HG02981 (cell line): Measurements from ENCODE around the gene TMEM242.
A peak's percentile ranks its signal among the peaks of the same experiment; 100 is the strongest.
"Not testable (repeated sequence)": the region's sequence is repeated elsewhere in the genome, so short reads cannot be mapped to it uniquely, and the experiment has no call there.

Experiments
- ATAC-seq: cut with Tn5 transposase; IDR thresholded peaks from one replicate; pipeline ENCODE4 v1.9.1; 2021; ENCODE audit warnings: mild to moderate bottlenecking, moderate library complexity; ENCODE audit not compliant: unreplicated experiment

TMEM242 gene

GRCh38 chr6:157325069-157325805, 1.9 kb upstream of the TMEM242 start:
- ATAC-seq = no peak

DNA sequence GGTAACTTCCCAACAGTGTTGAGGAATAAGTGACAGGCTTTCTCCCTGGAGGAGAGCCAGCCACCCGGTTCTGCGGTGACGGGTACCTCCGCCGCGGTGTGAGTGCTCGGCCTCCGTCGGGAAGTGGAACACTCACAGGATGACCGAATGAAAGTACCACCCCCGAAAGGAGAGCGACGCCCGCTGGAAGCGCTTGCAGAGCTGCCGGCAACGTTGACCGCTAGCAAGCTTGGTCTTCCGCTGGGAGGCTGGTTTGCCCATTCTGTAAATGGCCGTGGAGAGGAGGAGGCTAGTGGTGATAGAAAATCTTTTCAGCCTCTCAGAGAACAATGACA, 614 bp upstream of the TMEM242 start:
- no peak for ATAC-seq

- no peak for ATAC-seq
Measured at GRCh38 chr6:157322792-157323254, 496 bp downstream of the TMEM242 start.

DNA sequence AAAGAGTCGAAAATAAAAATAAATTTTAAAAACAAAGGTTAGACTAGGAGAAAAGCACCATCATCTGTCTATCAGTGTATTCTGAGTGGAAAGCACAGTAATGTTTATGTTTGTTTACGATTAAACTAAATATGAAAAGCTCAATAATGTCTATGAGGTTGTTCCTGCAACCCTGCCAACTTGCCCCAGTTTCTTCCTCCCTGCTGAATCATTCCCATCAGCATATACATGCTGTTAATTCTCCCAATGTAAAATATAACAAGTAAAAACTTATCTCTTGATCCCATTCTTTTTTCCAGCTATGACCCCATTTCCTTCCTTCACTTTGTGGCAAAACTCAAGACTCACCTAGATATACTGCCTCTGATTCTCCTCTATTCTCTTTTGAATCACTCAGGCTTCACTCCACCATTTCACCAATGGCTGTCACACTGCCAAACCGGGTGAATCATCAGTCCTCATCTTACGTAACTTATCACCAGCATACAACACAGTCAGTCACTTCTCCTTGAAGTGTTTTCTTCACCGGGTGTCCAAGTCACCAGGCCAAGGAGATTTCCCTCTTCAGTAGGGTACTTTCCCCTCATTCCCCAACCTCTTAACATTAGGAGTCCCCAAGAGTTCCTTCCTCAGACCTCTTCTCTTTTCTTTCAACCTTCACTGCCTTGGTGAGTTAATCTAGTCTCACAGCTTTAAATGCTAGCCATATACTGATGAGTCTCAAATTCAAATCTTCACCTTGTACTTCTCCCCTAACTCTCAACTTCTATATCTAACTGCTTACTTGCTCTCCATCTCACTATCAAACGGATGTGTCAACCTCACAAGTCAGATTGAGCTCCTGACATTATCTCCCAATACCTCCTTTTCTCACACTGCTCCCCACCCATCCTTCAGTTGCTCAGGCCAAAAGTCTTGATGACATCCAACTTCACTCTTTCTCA, 6.2 kb downstream of the TMEM242 start:
- no peak for ATAC-seq

GRCh38 chr6:157314705-157315321, 8.5 kb downstream of the TMEM242 start:
- peak; percentile 85 for ATAC-seq

- ATAC-seq = no peak
Measured at GRCh38 chr6:157313531-157314467, 9.5 kb downstream of the TMEM242 start.

GRCh38 chr6:157312757-157313156, 10.6 kb downstream of the TMEM242 start:
- ATAC-seq = no peak

DNA sequence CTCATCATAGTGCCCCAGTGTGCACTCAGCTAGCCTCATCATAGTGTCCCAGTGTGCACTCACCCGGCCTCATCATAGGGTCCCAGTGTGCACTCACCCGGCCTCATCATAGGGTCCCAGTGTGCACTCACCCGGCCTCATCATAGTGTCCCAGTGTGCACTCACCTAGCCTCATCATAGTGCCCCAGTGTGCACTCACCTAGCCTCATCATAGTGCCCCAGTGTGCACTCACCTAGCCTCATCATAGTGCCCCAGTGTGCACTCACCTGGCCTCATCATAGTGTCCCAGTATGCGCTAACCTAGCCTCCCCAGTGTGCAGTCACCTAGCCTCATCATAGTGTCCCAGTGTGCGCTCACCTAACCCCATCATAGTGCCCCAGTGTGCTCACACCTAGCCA, 12.6 kb downstream of the TMEM242 start:
- not testable (repeated sequence) for ATAC-seq

DNA sequence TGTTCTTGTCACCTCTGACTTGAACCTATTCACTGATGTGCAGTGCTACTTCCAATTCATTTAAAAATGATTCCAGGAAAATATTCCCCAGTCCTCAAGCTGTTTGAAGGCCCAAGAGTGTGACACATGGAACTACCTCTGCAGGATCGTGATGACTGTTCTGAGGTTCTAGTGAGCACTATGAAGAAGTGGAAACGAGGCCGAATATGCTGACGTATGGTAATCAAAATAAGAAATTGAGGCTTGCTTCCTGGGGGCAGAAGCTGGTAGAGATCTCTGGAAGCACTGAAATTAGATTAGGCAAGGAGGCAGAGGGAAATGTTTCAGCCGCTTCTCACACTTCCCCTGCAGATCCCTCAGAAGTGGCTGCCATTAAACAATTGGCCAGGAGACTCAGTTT, 15.7 kb downstream of the TMEM242 start:
- ATAC-seq = no peak

- ATAC-seq = no peak
Measured at GRCh38 chr6:157305670-157306653, 17.4 kb downstream of the TMEM242 start.

DNA sequence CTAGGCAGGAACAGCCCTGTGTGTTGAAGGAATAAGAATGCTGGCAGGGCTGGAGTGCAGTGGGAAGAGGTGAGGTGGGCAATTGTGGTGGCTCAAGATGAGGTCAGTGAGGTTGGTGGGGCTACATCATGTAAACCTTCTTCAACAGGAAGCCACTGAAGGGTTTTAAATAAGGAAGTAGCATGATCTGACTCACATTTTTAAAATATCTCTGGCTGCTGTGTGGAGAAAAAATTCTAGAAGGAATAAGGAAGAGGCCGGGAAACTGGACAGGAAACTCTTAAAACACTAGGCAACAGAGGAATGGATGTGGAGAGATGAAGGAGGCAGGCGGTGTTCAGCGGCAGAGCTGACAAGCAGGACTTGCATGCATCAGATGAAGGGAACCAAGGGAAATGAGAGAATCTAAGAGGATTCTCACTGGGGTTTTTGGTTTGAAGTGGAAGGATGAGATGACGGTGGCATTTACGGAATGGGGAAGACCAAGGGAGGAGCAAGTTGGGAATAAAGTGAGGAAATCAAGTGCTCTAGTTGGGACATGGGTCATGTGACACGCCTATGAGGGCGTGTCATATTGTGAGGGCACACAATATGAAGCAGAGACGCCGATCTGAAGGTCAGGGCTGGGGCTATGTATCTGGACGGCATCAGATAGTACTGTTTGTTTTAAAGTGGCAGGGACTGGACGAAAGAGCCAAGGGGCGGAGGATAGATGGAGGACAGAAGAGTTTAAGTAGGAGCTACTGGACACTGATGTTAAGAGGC, 18.2 kb downstream of the TMEM242 start:
- no peak for ATAC-seq

- ATAC-seq = no peak
Measured at GRCh38 chr6:157302736-157303135, 20.6 kb downstream of the TMEM242 start.

- no peak for ATAC-seq
Measured at GRCh38 chr6:157300436-157300835, 22.9 kb downstream of the TMEM242 start.

- no peak for ATAC-seq
Measured at GRCh38 chr6:157300006-157300405, 23.3 kb downstream of the TMEM242 start.

DNA sequence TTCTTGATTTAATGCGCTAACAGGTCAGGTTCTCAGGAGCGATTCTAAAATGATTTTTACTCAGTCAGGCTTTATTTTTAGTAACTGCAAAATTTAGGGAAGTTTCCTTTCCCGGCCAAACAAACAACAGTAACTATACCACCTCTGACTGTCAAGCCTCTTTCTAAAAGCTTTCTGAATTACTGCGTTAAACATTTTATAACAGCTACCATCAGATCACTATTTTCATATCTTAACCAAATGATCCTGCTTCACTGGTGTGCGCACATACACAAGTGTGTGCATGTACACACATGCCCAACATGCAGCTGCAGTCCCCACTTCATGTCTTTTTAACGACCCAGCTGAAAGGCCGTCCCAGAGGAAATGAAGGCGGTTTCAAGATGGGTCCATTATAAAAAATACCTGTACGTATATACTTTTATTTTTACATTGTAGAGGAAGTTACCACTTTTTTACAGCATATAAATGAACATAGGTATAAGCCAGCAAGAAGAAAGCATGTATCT, 25.0 kb downstream of the TMEM242 start:
- ATAC-seq = no peak

DNA sequence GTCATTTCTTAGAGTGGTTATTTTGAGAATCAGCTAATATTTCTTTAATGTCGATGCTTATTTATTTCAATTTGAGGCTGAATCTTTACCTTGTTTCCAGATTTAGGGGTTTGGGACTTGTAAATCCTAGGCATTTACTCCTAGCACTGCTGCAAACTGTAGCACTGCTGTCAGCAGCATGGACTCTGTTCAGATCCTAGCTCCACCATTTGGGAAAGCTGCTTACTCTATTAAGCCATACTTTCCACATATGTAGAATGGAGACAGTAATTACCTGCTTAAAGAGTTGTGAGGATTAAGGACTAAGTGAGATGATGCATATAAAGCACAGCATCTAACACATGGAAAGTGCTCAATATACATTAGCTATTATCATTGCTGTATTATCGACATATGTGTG, 28.7 kb downstream of the TMEM242 start:
- no peak for ATAC-seq

- no peak for ATAC-seq
Measured at GRCh38 chr6:157293780-157294179, 29.5 kb downstream of the TMEM242 start.

GRCh38 chr6:157292202-157292601, 31.1 kb downstream of the TMEM242 start:
- no peak for ATAC-seq
